Smooth muscle cell (in vitro differentiated cells): ENCODE results near the gene GPR153. TPM values are rescaled to one million over a fixed set of nuclear protein-coding genes. Genes with fewer than 3 reads are reported as not detected.

ENCODE experiments used
- DNase-seq: peaks from one replicate; lab custom pipeline; 2025; ENCODE audit not compliant: unreplicated experiment; lab: John Stamatoyannopoulos, UW
- H2AFZ ChIP-seq: fragments of 200-600 bp; sonication (generic); 2 replicates; pipeline ENCODE4 v1.6.0; 2016; ENCODE audit warnings: antibody characterized with exemption, low read depth, mild to moderate bottlenecking
- H3F3A ChIP-seq: fragments of 200-600 bp; sonication (generic); 2 replicates; pipeline ENCODE4 v1.6.0; 2017; ENCODE audit warnings: antibody characterized with exemption, low read depth
- H3K27ac ChIP-seq: fragments of 200-600 bp; sonication (generic); 2 replicates; pipeline ENCODE4 v1.5.1; 2016; ENCODE audit warnings: low read depth, mild to moderate bottlenecking
- H3K27me3 ChIP-seq: fragments of 200-600 bp; sonication (generic); 2 replicates; pipeline ENCODE4 v1.6.1; 2016; ENCODE audit warnings: low read depth, mild to moderate bottlenecking
- H3K36me3 ChIP-seq: fragments of 200-600 bp; sonication (generic); 2 replicates; pipeline ENCODE4 v1.5.1; 2016; ENCODE audit warnings: low read depth
- H3K4me1 ChIP-seq: fragments of 200-600 bp; sonication (generic); 2 replicates; pipeline ENCODE4 v1.5.1; 2016; ENCODE audit warnings: low read depth
- H3K4me2 ChIP-seq: fragments of 200-600 bp; sonication (generic); 2 replicates; pipeline ENCODE4 v1.6.0; 2016; ENCODE audit warnings: mild to moderate bottlenecking
- H3K4me3 ChIP-seq: fragments of 200-600 bp; sonication (generic); 2 replicates; pipeline ENCODE4 v1.5.1; 2016; ENCODE audit warnings: mild to moderate bottlenecking
- H3K79me2 ChIP-seq: fragments of 200-600 bp; sonication (generic); 2 replicates; pipeline ENCODE4 v1.6.0; 2016; ENCODE audit warnings: low read depth, mild to moderate bottlenecking
- H3K9ac ChIP-seq: fragments of 200-600 bp; sonication (generic); 2 replicates; pipeline ENCODE4 v1.6.0; 2016; ENCODE audit warnings: low read depth
- H3K9me3 ChIP-seq: fragments of 200-600 bp; sonication (generic); replicated peaks from 2 replicates; pipeline ENCODE4 v1.5.1; 2016; ENCODE audit warnings: low read depth
- H4K20me1 ChIP-seq: fragments of 200-600 bp; sonication (generic); 2 replicates; pipeline ENCODE4 v1.6.0; 2016; ENCODE audit warnings: low read depth
- CTCF ChIP-seq: fragments of 200-600 bp; sonication (generic); IDR thresholded peaks from 2 replicates; pipeline ENCODE4 v1.5.1; 2017; ENCODE audit warnings: borderline replicate concordance, mild to moderate bottlenecking, antibody characterized with exemption; ENCODE audit not compliant: insufficient read depth, poor library complexity, severe bottlenecking
- WGBS: methylation state at CpG from one replicate; pipeline ENCODE4 v1.1.7; 2016; ENCODE audit warnings: low lambda C conversion rate; 5-methylcytosine and 5-hydroxymethylcytosine counted together
- polyA plus RNA-seq: library from polyadenylated mRNA; unstranded; fragments of >200 nt; fragmentation: Nextera tagmentation; extraction: Ambion mirVana; gene quantifications from 2 replicates; pipeline ENCODE4 v1.2.1, GENCODE V29; 2016
- total RNA-seq: library from RNA; depleted of rRNA; stranded (reverse); fragments of >200 nt; gene quantifications from 2 replicates; pipeline ENCODE4 v1.2.3, GENCODE V29; 2014

The GPR153 gene
- total and polyA plus RNA-seq, 2 experiments from 2014 or later: 8.2 to 15.8 TPM

GRCh38 chr1:6247651-6248050 lies 13.2 kb downstream of the GPR153 start:
- no peak for DNase-seq
- Histone ChIP-seq H3K4me1 (no peaks in the 10 kb centered on the region), H3K9ac (no peak overlapping the region), H2AFZ (no peak overlapping the region), H3K79me2 (no peaks in the 10 kb centered on the region), H3K27ac (no peak overlapping the region), H3K4me2 (no peak overlapping the region), H3K9me3 (no peaks in the 10 kb centered on the region), H4K20me1 (peaks cover 17% of the 10 kb centered on the region), H3F3A (peaks cover 3% of the 10 kb centered on the region), H3K27me3 (peaks cover 86% of the 10 kb centered on the region), H3K4me3 (no peak overlapping the region), H3K36me3 (no peaks in the 10 kb centered on the region)
- 89% methylated on average over 5 of the region's 5 CpGs for WGBS
- no peak for TF ChIP-seq CTCF

- Histone ChIP-seq H4K20me1 (peaks cover 14% of the 10 kb centered on the region), H3K27ac (no peak overlapping the region), H3K4me2 (no peak overlapping the region), H3K9ac (no peak overlapping the region), H3K4me3 (no peak overlapping the region), H2AFZ (no peak overlapping the region), H3K9me3 (no peaks in the 10 kb centered on the region), H3F3A (peaks cover 3% of the 10 kb centered on the region), H3K79me2 (no peaks in the 10 kb centered on the region), H3K36me3 (no peaks in the 10 kb centered on the region), H3K4me1 (peaks cover 3% of the 10 kb centered on the region), H3K27me3 (peaks cover 92% of the 10 kb centered on the region)
- DNase-seq: peak; percentile 59
- peak; percentile 94 for TF ChIP-seq CTCF
- 10% methylated on average over 30 of the region's 30 CpGs for WGBS
These were observed 14.1 kb downstream of the GPR153 start for GRCh38 chr1:6246497-6247467.

GRCh38 chr1:6245869-6246496 lies 14.9 kb downstream of the GPR153 start:
- Histone ChIP-seq H3K9ac (no peak overlapping the region), H3K4me3 (peak overlapping the region; percentile 1), H3F3A (peaks cover 3% of the 10 kb centered on the region), H3K79me2 (no peaks in the 10 kb centered on the region), H3K27ac (no peak overlapping the region), H3K9me3 (no peaks in the 10 kb centered on the region), H4K20me1 (peaks cover 14% of the 10 kb centered on the region), H3K27me3 (peaks cover 92% of the 10 kb centered on the region), H2AFZ (no peak overlapping the region), H3K4me2 (peak overlapping the region; percentile 74), H3K36me3 (no peaks in the 10 kb centered on the region), H3K4me1 (peaks cover 9% of the 10 kb centered on the region)
- TF ChIP-seq CTCF: no peak
- no peak for DNase-seq
- 7% methylated on average over 37 of the region's 49 CpGs for WGBS
